HFFc6 (cell line): ENCODE results near the gene ABHD17C. TPM values are rescaled to one million over a fixed set of nuclear protein-coding genes. Genes with fewer than 3 reads are reported as not detected.

Source experiments
- DNase-seq: peaks from one replicate; pipeline ENCODE4 v3.0.0-alpha.2; 2018
- H3K27ac Mint-ChIP-seq: 2 replicates; pipeline ENCODE4 v1.8.0; 2020; ENCODE audit warnings: mild to moderate bottlenecking, mixed read lengths
- H3K27me3 Mint-ChIP-seq: 2 replicates; pipeline ENCODE4 v1.8.0; 2021; ENCODE audit warnings: mild to moderate bottlenecking, moderate library complexity, mixed read lengths; ENCODE audit not compliant: insufficient read depth
- H3K36me3 Mint-ChIP-seq: 2 replicates; pipeline ENCODE4 v1.8.0; 2021; ENCODE audit warnings: low read depth, mixed read lengths
- H3K4me1 Mint-ChIP-seq: 2 replicates; pipeline ENCODE4 v1.8.0; 2020; ENCODE audit warnings: low read depth, mixed read lengths
- H3K4me3 Mint-ChIP-seq: 2 replicates; pipeline ENCODE4 v1.8.0; 2020; ENCODE audit warnings: mild to moderate bottlenecking, moderate library complexity, mixed read lengths
- H3K9me3 Mint-ChIP-seq: 2 replicates; pipeline ENCODE4 v1.8.0; 2020; ENCODE audit warnings: mild to moderate bottlenecking, mixed read lengths
- total RNA-seq, 6 experiments: library from RNA; stranded (reverse); fragmentation: NEBNext Ultra II Directional; extraction: Animal tissue kit (Norgen Biotek cat#: 25700); gene quantifications; 2 replicates in 1 of 6; 3 replicates in 5 of 6; pipeline ENCODE4 v1.2.3, GENCODE V29; 2021
- TF ChIP-seq, protein P1 (sequence below): fragments of 200-600 bp; sonication (generic); IDR thresholded peaks from 2 replicates; pipeline ENCODE4 v1.5.0; 2021; ENCODE audit warnings: antibody characterized with exemption, mild to moderate bottlenecking

The ABHD17C gene
- total RNA-seq, 6 experiments from 2014 or later: 8.5 to 21.4 (median 15.9) TPM

DNA sequence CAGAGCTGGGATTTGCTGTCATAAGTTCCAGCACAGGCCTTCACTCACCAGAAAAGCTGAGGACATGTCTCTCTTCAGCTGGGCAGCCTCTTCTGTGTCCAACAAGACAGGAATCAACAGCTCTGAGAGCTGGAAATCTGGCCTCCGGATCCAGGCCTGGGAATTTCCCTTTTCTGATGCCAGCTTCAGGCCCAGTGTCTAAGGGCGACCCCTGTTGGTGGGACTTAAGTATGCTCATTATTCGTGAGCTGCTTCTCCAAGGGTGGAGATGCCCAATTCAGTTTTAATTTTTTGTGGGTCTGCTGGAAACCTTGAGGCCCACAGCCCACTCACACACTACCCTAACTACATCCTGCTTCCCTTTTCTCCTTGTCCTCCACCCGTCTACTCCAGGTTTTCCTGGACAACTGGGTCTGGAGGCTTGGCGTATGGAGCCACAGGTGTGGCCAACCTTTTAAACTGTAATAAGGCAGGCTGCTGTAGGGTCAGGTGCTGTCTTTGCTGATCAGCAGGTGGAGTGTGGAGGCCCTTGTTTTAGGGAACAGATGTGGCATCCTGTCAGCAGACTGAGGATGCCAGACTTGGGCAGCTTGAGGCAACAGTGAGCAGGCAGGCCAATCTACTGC is 81.4 kb downstream of the ABHD17C start:
- Mint-ChIP-seq H3K4me1 (peaks cover 45% of the 10 kb centered on the region), H3K4me3 (no peak overlapping the region), H3K9me3 (no peaks in the 10 kb centered on the region), H3K36me3 (no peaks in the 10 kb centered on the region), H3K27me3 (peaks cover 11% of the 10 kb centered on the region), H3K27ac (peak overlapping the region; percentile 30; the same call in 1 of the 2 replicates)
- peak; percentile 56 for DNase-seq
- TF ChIP-seq, protein P1, sequence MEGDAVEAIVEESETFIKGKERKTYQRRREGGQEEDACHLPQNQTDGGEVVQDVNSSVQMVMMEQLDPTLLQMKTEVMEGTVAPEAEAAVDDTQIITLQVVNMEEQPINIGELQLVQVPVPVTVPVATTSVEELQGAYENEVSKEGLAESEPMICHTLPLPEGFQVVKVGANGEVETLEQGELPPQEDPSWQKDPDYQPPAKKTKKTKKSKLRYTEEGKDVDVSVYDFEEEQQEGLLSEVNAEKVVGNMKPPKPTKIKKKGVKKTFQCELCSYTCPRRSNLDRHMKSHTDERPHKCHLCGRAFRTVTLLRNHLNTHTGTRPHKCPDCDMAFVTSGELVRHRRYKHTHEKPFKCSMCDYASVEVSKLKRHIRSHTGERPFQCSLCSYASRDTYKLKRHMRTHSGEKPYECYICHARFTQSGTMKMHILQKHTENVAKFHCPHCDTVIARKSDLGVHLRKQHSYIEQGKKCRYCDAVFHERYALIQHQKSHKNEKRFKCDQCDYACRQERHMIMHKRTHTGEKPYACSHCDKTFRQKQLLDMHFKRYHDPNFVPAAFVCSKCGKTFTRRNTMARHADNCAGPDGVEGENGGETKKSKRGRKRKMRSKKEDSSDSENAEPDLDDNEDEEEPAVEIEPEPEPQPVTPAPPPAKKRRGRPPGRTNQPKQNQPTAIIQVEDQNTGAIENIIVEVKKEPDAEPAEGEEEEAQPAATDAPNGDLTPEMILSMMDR: peak; percentile 93

DNA sequence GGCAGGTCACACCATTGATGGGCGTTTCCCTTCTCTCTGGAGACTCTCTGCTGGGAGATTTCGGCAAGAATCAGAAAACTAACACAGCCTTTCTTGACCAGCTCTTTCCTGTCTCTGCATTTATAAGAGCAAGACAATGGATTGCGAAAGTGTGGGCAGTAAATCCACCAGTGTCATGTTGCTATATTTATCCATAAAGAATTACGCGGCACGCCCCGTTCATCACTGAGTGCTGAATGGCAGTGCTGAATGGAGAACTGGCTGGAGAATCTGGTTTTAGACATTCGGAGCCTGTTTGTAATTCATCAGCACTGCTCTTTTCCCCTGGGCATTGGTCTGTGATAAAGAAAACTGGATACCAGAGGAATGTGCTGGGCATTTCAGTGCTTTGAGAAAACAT is 82.0 kb downstream of the ABHD17C start:
- Mint-ChIP-seq H3K4me1 (peaks cover 45% of the 10 kb centered on the region), H3K36me3 (no peaks in the 10 kb centered on the region), H3K4me3 (no peak overlapping the region), H3K27ac (peak overlapping the region; percentile 51; the same call in 1 of the 2 replicates), H3K9me3 (no peaks in the 10 kb centered on the region), H3K27me3 (peaks cover 11% of the 10 kb centered on the region)
- TF ChIP-seq, protein P1: no peak
- peak; percentile 58 for DNase-seq

DNA sequence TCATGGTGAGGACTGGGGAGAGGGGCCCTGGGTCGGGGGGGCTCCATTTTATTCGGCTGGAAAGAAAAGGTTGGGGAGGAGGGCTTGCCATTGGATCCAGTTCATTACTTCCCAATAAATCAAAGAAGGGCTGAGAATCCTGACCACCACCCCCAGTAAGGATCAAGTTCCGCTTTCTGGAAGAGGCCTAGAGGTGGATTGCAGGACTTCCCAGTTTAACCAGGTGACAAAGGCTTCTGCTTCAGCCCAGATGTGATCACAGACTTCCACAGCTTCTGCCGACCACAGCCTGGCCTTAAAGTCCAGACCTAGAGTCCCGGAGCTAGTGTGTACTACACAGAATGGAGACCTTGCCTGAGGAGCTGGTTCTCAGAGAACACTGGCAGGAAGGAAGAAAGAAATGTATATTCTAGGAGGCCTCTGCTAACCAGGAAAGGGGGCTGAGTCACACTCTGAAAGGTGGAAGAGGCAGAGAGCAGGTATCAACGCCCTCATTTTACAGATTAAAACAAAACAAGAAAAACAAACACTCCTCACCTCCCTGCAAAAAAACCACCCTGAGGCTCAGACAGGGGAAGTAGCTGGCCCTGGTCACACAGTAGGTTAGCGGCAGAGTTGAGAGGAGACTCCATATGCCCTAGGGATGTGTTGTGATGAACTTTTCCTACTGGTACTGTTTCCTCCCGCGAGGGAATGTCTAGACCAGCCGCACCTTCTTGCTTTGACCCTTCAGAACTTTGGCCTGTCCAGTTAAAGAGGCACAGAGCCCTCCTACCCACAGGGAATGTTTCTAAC is 82.9 kb downstream of the ABHD17C start:
- Mint-ChIP-seq H3K36me3 (no peaks in the 10 kb centered on the region), H3K9me3 (no peaks in the 10 kb centered on the region), H3K4me1 (peaks cover 45% of the 10 kb centered on the region), H3K27me3 (peaks cover 11% of the 10 kb centered on the region), H3K27ac (peak overlapping the region; percentile 51; the same call in 1 of the 2 replicates), H3K4me3 (no peak overlapping the region; the same call in 1 of the 2 replicates)
- DNase-seq: no peak
- TF ChIP-seq, protein P1: no peak

DNA sequence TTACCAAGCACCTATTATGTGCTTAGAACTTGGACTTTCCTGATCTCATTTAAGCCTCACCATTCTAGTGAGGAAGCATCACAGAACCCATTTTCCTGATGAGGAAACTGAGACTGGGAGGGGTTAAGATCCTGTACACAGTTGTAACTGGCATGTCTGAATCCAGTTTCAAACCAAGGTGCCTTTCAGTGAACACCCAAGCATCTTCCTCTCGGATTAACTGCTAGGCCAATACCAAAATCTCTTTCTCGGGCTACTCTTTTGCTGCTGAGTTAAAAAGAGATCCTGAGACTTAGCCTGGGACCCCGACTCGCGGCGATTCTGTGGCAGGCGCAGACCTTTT is 83.5 kb downstream of the ABHD17C start:
- DNase-seq: no peak
- H3K4me1 Mint-ChIP-seq: peaks cover 45% of the 10 kb centered on the region
- H3K4me3 Mint-ChIP-seq: peak overlapping the region; percentile 36; the same call in 1 of the 2 replicates
- no peak overlapping the region for H3K27ac Mint-ChIP-seq
- H3K9me3 Mint-ChIP-seq: no peaks in the 10 kb centered on the region
- peaks cover 11% of the 10 kb centered on the region for H3K27me3 Mint-ChIP-seq
- peaks cover 2% of the 10 kb centered on the region; the same call in 1 of the 2 replicates for H3K36me3 Mint-ChIP-seq
- TF ChIP-seq, protein P1: no peak

DNA sequence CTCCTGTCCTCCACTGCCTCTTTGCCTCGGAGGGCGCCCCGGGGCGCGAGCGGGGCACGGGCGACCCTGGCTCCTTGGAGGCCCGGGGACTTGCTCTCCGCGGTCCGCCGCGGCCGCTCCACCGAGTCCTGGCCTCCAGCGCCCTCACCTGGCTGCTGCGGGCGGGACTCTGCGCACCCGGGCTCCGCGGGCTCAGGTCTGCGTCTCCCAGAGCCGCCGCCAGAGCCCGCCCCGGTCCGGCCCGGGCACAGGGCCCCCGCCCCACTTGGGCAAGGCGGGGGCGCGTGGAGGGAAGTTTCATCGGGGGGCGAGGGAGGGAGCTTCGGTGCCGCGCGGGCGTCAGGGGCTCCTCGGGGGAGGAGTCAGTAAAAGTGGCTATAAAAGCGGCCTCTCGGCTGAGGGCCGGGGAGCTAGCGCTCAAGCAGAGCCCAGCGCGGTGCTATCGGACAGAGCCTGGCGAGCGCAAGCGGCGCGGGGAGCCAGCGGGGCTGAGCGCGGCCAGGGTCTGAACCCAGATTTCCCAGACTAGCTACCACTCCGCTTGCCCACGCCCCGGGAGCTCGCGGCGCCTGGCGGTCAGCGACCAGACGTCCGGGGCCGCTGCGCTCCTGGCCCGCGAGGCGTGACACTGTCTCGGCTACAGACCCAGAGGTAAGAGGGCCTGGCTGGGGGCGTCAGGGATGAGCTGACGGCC is 84.0 kb downstream of the ABHD17C start, which contains the start of gene CEMIP:
CEMIP (plus strand) TSS at position 407 of the 694 bp plus-strand sequence. CDS start 94,510 bp downstream, outside the sequence.
- peak within 1 kb of the TSS; percentile 91 for H3K4me3 Mint-ChIP-seq
- H3K27ac Mint-ChIP-seq: no peak within 1 kb of the TSS
- H3K36me3 Mint-ChIP-seq: peaks cover 5% of the 10 kb centered on the region; the same call in 1 of the 2 replicates
- peak; percentile 50 for DNase-seq
- peaks cover 11% of the 10 kb centered on the region for H3K27me3 Mint-ChIP-seq
- no peaks in the 10 kb centered on the region for H3K9me3 Mint-ChIP-seq
- H3K4me1 Mint-ChIP-seq: peaks cover 45% of the 10 kb centered on the region
- TF ChIP-seq, protein P1: peak; percentile 90
